ENCODE data around the gene GALT. TPM values are rescaled to one million over a fixed set of nuclear protein-coding genes. Genes with fewer than 3 reads are reported as not detected.

The GALT gene
- total RNA-seq, 1 experiment from 2014 or later, result 25.7 TPM

DNA sequence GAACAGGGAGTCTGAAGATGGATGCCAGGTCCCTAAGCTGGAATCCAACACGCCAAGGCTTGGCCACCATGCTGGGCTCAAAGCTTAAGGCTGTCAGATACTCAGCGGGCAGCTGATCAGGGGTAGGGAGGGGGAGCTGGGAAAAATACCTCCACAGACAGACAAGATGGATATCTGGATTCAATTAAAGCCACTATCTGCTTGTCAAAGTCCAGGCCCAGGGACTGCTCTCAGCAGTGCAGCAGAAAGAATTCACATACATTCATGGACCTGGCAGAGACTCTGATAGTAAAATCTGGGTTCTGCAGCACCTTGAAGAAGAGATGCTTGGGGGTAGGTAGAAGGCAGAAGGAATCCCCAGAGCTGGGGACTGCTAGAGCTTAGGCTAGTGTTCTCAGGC, 31.3 kb upstream of the GALT start:
- H3K9me3 Mint-ChIP-seq (ENCODE audit: low read depth, unreplicated experiment), result no peaks in the 10 kb centered on the region
- H3K36me3 Mint-ChIP-seq (ENCODE audit: insufficient read depth, unreplicated experiment), result peaks cover 26% of the 10 kb centered on the region
- peaks cover 14% of the 10 kb centered on the region for H3K4me1 Mint-ChIP-seq (ENCODE audit: low read depth, unreplicated experiment)
- H3K27me3 Mint-ChIP-seq (ENCODE audit: unreplicated experiment), result no peaks in the 10 kb centered on the region
- H3K4me3 Mint-ChIP-seq (ENCODE audit: low read depth, unreplicated experiment), result no peak overlapping the region
- intact Hi-C loops (cut with micrococcal nuclease; ENCODE audit: unreplicated experiment), result no loop called here
- CTCF ChIA-PET, result no interaction called here
- DNase-seq, result no peak
- no TSS peak for BruUV-seq (replicated peaks)
- no peak overlapping the region for H3K27ac Mint-ChIP-seq (ENCODE audit: unreplicated experiment)
- no peak for TF ChIP-seq CTCF (IDR thresholded peaks at IDR 0.05; ENCODE audit: unreplicated experiment)

GRCh38 chr9:34620061-34620994, 26.1 kb upstream of the GALT start, which contains the start of gene DCTN3:
DCTN3 (minus strand) TSS chr9:34620495; CDS start chr9:34620464, 31 bp downstream.
- no peak for TF ChIP-seq CTCF (IDR thresholded peaks at IDR 0.05; ENCODE audit: unreplicated experiment)
- H3K27me3 Mint-ChIP-seq (ENCODE audit: unreplicated experiment), result peaks cover 3% of the 10 kb centered on the region
- intact Hi-C loops (cut with micrococcal nuclease; ENCODE audit: unreplicated experiment), result no loop called here
- peaks cover 15% of the 10 kb centered on the region for H3K4me1 Mint-ChIP-seq (ENCODE audit: low read depth, unreplicated experiment)
- DNase-seq, result peak; percentile 79
- H3K4me3 Mint-ChIP-seq (ENCODE audit: low read depth, unreplicated experiment), result peak within 1 kb of the TSS; percentile 78
- H3K9me3 Mint-ChIP-seq (ENCODE audit: low read depth, unreplicated experiment), result no peaks in the 10 kb centered on the region
- H3K36me3 Mint-ChIP-seq (ENCODE audit: insufficient read depth, unreplicated experiment), result peaks cover 17% of the 10 kb centered on the region
- BruUV-seq (replicated peaks), result TSS peak; percentile 35
- CTCF ChIA-PET, result interaction anchor here (0.5 kb wide), 1 partner anchor 335 kb away, joined by 4 read pairs; no protein-coding TSS in a partner anchor
- H3K27ac Mint-ChIP-seq (ENCODE audit: unreplicated experiment), result peak within 1 kb of the TSS; percentile 58

GRCh38 chr9:34623374-34624235, 22.9 kb upstream of the GALT start:
- no peak for TF ChIP-seq CTCF (IDR thresholded peaks at IDR 0.05; ENCODE audit: unreplicated experiment)
- no peak overlapping the region for H3K4me3 Mint-ChIP-seq (ENCODE audit: low read depth, unreplicated experiment)

GRCh38 chr9:34624475-34625185, 21.8 kb upstream of the GALT start:
- Mint-ChIP-seq H3K9me3 (ENCODE audit: low read depth, unreplicated experiment) (no peaks in the 10 kb centered on the region), H3K4me1 (ENCODE audit: low read depth, unreplicated experiment) (peaks cover 19% of the 10 kb centered on the region), H3K27me3 (ENCODE audit: unreplicated experiment) (peaks cover 46% of the 10 kb centered on the region), H3K4me3 (ENCODE audit: low read depth, unreplicated experiment) (no peak overlapping the region), H3K36me3 (ENCODE audit: insufficient read depth, unreplicated experiment) (peaks cover 20% of the 10 kb centered on the region), H3K27ac (ENCODE audit: unreplicated experiment) (no peak overlapping the region)
- CTCF ChIA-PET, result no interaction called here
- TF ChIP-seq CTCF (IDR thresholded peaks at IDR 0.05; ENCODE audit: unreplicated experiment), result no peak
- DNase-seq, result no peak
- intact Hi-C loops (cut with micrococcal nuclease; ENCODE audit: unreplicated experiment), result no loop called here
- no TSS peak for BruUV-seq (replicated peaks)

More at GRCh38 chr9:34623374-34624235, 22.9 kb upstream of the GALT start:
- no TSS peak for BruUV-seq (replicated peaks)
- CTCF ChIA-PET, result no interaction called here
- H3K27ac Mint-ChIP-seq (ENCODE audit: unreplicated experiment), result no peak overlapping the region
- intact Hi-C loops (cut with micrococcal nuclease; ENCODE audit: unreplicated experiment), result no loop called here
- no peak for DNase-seq
- H3K27me3 Mint-ChIP-seq (ENCODE audit: unreplicated experiment), result peaks cover 36% of the 10 kb centered on the region
- peaks cover 24% of the 10 kb centered on the region for H3K4me1 Mint-ChIP-seq (ENCODE audit: low read depth, unreplicated experiment)
- H3K9me3 Mint-ChIP-seq (ENCODE audit: low read depth, unreplicated experiment), result no peaks in the 10 kb centered on the region
- H3K36me3 Mint-ChIP-seq (ENCODE audit: insufficient read depth, unreplicated experiment), result peaks cover 23% of the 10 kb centered on the region

All from Calu3 (cell line).